ENCODE results near the gene NSD1.

NSD1 gene, protein sequence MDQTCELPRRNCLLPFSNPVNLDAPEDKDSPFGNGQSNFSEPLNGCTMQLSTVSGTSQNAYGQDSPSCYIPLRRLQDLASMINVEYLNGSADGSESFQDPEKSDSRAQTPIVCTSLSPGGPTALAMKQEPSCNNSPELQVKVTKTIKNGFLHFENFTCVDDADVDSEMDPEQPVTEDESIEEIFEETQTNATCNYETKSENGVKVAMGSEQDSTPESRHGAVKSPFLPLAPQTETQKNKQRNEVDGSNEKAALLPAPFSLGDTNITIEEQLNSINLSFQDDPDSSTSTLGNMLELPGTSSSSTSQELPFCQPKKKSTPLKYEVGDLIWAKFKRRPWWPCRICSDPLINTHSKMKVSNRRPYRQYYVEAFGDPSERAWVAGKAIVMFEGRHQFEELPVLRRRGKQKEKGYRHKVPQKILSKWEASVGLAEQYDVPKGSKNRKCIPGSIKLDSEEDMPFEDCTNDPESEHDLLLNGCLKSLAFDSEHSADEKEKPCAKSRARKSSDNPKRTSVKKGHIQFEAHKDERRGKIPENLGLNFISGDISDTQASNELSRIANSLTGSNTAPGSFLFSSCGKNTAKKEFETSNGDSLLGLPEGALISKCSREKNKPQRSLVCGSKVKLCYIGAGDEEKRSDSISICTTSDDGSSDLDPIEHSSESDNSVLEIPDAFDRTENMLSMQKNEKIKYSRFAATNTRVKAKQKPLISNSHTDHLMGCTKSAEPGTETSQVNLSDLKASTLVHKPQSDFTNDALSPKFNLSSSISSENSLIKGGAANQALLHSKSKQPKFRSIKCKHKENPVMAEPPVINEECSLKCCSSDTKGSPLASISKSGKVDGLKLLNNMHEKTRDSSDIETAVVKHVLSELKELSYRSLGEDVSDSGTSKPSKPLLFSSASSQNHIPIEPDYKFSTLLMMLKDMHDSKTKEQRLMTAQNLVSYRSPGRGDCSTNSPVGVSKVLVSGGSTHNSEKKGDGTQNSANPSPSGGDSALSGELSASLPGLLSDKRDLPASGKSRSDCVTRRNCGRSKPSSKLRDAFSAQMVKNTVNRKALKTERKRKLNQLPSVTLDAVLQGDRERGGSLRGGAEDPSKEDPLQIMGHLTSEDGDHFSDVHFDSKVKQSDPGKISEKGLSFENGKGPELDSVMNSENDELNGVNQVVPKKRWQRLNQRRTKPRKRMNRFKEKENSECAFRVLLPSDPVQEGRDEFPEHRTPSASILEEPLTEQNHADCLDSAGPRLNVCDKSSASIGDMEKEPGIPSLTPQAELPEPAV (N-terminal part only)

DNA sequence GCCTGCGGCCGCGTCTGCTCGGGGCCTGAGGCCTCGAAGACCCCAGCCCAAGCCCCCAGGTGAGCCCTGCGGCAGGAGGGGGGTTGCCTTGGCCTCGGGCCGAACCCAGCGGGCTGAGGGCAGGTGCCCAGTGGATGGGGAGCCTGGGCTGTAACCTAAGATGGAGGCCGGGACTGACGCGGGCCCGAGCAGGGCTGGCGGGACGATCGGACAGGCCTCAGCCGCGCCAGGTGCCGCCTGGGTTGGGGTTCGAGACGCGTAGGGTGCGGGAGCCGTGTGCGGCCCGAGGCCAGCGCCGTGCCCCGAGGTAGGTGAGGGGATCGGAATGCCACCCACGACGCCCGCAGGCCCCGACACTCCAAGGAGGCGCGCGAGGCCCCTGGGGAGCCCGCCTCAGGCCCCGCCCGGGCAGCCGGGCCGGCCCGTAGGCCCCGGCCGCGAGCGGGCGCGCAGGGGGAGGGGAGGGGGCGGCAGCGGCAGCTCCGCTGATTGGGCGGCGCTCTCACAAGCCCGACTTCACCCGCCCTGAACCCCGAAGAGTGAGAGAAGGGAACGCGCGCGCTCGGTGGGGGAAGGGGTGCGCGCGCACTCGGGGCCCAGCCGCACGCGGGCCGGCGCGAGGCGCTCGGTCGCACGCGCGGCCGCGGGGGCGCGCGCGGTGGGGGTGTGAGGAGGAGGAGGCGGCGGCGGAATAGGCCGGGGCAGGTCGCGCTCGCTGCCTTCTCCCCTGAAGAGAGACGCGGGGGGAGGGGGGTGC is at the start of gene NSD1:
Gene NSD1 (plus strand): TSS at position 678 of the 757 bp plus-strand sequence. CDS start 1,331 bp downstream, outside the sequence.
- peak; percentile 86 for DNase-seq (ENCODE audit: low spot score)

DNA sequence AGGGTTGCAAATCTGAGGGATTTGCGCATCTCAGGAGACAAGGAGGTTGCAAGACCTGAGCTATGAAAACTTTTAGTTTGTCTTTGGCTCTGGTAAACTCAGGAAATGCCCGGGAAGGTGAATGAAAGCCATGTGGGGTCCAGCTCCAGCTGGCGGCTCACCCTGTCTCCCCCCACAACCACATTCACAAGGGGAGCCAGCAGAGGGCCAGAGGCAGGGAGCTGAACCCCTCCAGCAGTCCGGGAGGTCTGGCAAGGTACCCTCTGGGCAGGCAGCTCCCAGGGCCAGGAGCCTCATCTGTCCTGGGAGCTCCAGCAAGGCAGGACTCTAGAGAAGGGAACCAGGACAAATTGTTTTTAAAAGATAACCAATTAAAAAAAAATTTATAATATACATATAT is 49.4 kb upstream of the NSD1 start:
- no peak for DNase-seq (ENCODE audit: low spot score)

DNA sequence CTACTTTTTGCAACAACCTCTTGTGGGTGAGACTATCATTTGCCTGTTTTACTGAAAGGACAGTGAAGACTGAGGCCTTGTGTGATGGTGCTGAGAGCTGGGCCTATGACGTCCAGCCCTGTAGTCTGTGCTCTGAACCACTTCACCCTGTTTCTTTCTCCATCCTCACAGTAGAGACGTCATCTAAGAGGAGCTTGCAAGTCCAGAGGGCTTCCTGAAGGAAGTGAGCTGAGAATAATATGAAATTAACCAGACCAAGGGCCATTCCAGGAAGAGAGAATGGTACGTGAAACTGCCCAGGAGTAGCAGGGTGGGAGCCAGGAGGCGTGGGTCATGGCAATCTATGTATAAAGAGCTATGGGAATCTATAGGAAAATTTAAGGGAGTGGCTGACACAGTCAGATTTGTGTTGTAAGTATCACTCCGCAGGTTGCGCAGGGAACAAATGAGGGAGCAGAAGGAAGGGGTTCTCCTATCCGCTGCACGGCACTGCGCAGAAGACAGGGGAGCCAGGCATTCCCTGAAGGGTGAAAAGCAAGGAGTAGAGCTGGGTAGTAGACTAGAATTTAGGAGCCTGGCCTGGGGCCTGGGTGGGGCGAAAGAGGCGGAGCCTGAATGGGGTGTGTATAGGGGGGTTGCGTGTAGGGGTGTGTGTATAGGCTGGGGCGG is 47.5 kb upstream of the NSD1 start:
- DNase-seq (ENCODE audit: low spot score): peak; percentile 13

DNA sequence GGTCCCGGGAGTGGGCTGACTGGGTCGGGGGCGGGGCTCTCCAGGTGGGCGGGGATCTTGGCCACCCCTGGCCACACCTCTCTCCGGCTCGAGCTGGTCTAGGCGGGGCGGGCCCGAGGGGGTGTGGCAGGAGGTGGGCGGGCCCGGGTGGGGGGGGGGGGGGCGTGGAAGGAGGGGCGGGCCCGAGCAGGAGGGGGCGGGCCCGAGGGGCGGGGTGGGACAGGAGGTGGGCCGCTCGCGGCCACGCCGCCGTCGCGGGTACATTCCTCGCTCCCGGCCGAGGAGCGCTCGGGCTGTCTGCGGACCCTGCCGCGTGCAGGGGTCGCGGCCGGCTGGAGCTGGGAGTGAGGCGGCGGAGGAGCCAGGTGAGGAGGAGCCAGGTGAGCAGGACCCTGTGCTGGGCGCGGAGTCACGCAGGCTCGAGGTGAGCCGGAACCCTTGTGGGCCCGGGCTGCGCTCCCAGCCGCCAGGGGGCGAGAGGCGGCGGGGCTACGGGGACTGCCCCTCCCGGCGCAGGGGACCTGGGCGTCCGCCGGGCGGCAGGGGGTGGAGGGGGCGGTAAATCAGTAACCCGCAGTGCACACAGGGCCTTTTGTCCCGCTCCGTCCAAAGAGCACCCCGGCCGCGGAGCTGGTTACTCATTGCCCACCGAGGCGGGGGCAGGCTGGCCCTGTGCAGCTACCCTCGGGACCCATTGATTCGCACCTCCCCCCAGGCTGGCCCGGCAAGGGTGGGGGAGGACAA is 46.7 kb upstream of the NSD1 start, which contains the start of gene FGFR4:
Gene FGFR4 (plus strand): TSS at position 262 of the 744 bp plus-strand sequence. CDS start 2,688 bp downstream, outside the sequence.
- peak; percentile 57 for DNase-seq (ENCODE audit: low spot score)

DNA sequence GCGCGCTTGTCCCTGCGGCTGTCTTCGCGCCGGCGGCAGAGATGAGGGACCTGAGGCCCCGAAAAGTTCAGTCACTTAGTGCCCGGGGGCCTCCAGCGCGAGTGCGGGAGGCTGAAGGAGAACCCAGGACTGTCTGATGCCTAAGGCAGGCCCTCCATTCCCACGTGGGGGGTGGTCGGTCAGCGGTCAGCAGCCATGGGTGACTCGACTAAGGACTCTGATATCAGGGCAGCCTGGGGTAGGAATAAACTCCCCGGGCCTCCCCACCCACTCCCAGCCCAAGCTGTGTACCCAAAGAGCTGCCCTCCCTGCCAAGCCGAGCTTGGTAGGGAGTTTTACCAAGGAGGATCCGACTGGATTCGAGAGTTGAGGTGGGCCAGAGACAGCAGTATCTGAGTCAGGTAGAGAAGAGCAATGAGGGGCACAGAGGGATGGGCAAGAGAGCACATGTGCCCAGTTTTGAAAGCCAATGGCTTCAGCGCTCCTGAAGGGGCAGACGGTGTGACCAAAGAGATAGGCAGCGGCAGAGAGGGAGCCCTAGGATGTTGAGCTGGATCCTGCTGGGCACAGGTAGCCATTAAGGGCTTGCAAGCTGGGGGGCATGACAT is 46.1 kb upstream of the NSD1 start:
- no peak for DNase-seq (ENCODE audit: low spot score)

DNA sequence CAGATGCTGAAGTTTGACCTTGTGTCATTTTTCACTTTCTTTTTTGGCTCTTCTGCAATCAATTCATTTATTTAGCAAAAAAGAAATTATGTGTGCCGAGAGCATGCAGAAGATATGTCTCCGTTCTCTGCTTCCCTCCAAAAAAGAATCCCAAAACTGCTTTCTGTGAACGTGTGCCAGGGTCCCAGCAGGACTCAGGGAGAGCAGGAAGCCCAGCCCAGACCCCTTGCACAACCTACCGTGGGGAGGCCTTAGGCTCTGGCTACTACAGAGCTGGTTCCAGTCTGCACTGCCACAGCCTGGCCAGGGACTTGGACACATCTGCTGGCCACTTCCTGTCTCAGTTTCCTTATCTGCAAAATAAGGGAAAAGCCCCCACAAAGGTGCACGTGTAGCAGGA is 44.4 kb upstream of the NSD1 start:
- no peak for DNase-seq (ENCODE audit: low spot score)

DNA sequence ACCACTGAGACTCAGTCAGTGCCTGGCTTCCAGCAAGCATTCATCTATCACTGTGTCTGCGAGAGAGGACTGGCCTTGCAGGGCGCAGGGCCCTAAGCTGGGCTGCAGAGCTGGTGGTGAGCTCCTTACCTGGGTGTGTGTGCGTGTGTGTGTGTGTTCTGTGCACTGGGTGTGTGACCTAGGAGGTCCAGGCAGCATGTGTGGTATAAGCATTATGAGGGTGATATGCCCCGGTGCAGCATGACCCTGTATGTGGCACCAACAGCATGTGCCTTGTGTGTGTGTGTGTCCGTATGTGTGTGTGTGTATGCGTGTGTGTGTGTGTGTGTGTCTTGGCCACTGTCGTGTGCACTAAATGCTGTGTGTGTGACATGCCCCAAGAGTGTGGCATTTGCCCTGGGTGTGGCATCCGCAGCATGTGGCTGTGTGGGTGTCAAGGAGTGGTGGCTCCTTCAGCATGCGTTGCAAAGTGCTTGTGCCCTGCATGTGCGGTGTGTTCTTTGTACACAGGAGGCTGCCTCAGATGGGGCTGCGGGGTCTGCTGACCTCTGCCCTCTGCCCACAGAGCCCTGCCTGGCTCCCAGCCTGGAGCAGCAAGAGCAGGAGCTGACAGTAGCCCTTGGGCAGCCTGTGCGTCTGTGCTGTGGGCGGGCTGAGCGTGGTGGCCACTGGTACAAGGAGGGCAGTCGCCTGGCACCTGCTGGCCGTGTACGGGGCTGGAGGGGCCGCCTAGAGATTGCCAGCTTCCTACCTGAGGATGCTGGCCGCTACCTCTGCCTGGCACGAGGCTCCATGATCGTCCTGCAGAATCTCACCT is 43.5 kb upstream of the NSD1 start:
- no peak for DNase-seq (ENCODE audit: low spot score)

DNA sequence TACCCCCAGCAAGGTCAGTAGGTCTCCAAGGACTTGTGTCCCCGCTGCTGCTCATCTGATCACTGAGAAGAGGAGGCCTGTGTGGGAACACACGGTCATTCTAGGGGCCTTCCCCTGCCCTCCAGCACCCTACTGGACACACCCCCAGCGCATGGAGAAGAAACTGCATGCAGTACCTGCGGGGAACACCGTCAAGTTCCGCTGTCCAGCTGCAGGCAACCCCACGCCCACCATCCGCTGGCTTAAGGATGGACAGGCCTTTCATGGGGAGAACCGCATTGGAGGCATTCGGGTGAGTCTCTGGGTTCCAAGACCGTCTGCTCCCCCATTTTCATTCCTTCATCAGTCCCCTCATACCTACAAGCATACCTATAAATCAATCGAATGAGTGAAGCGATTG is 42.8 kb upstream of the NSD1 start:
- DNase-seq (ENCODE audit: low spot score): no peak

DNA sequence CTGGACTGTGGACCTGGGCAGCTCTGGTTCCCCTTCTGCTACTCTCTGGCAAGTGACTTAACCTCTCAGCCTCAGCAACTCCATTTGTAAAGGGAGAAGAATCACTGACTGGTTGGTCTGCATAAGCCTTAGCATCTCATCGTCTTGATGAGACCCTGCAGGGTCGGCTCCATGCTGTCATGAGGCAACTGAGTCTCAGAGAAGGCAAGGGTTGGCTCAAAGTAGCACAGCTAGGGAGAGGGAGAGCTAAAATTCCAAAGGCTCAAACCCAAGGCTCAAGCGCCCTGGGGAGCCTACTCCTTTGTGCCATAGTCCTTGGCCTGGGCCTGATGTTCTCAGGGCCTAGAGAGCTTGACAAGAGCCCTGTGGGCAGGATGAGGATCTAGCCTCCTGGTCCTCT is 42.3 kb upstream of the NSD1 start:
- no peak for DNase-seq (ENCODE audit: low spot score)

DNA sequence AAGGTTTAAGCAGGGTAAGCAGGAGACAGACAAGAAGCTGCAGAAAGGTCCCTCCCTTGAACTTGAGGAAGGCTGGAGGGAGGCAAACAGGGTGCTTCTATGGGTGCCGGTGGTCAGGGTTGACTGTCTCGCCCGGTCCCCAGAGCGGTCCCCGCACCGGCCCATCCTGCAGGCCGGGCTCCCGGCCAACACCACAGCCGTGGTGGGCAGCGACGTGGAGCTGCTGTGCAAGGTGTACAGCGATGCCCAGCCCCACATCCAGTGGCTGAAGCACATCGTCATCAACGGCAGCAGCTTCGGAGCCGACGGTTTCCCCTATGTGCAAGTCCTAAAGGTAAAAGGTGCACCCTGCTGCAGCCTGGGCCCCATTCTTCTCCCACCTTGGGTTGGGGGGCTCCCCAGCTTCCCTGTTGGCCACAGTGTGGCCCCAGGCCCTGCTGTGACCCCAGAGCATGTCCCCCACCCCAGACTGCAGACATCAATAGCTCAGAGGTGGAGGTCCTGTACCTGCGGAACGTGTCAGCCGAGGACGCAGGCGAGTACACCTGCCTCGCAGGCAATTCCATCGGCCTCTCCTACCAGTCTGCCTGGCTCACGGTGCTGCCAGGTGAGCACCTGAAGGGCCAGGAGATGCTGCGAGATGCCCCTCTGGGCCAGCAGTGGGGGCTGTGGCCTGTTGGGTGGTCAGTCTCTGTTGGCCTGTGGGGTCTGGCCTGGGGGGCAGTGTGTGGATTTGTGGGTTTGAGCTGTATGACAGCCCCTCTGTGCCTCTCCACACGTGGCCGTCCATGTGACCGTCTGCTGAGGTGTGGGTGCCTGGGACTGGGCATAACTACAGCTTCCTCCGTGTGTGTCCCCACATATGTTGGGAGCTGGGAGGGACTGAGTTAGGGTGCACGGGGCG is 41.1 kb upstream of the NSD1 start:
- no peak for DNase-seq (ENCODE audit: low spot score)

DNA sequence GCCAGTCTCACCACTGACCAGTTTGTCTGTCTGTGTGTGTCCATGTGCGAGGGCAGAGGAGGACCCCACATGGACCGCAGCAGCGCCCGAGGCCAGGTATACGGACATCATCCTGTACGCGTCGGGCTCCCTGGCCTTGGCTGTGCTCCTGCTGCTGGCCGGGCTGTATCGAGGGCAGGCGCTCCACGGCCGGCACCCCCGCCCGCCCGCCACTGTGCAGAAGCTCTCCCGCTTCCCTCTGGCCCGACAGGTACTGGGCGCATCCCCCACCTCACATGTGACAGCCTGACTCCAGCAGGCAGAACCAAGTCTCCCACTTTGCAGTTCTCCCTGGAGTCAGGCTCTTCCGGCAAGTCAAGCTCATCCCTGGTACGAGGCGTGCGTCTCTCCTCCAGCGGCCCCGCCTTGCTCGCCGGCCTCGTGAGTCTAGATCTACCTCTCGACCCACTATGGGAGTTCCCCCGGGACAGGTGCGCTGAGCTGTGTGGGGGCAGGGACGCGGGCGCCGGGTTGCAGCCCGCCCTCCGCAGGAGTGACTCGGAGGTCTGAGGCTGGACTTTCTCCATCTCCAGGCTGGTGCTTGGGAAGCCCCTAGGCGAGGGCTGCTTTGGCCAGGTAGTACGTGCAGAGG is 40.4 kb upstream of the NSD1 start:
- DNase-seq (ENCODE audit: low spot score): no peak

DNA sequence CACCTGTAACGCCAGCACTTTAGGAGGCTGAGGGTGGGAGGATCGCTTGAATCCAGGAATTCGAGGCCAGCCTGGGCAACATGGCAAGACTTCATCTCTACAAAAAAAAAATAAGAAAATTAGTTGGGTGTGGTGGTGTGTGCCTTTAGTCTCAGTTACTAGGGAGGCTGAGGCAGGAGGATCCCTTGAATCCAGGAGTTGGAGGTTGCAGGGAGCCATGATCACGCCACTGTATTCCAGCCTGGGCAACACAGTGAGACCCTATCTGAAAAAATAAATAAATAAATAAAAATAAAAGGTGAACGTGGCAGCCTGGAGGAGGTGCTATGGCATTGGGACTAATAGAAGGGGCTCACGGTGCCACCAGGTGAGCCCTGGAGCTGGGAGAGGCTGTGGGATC is 39.8 kb upstream of the NSD1 start:
- no peak for DNase-seq (ENCODE audit: low spot score)

DNA sequence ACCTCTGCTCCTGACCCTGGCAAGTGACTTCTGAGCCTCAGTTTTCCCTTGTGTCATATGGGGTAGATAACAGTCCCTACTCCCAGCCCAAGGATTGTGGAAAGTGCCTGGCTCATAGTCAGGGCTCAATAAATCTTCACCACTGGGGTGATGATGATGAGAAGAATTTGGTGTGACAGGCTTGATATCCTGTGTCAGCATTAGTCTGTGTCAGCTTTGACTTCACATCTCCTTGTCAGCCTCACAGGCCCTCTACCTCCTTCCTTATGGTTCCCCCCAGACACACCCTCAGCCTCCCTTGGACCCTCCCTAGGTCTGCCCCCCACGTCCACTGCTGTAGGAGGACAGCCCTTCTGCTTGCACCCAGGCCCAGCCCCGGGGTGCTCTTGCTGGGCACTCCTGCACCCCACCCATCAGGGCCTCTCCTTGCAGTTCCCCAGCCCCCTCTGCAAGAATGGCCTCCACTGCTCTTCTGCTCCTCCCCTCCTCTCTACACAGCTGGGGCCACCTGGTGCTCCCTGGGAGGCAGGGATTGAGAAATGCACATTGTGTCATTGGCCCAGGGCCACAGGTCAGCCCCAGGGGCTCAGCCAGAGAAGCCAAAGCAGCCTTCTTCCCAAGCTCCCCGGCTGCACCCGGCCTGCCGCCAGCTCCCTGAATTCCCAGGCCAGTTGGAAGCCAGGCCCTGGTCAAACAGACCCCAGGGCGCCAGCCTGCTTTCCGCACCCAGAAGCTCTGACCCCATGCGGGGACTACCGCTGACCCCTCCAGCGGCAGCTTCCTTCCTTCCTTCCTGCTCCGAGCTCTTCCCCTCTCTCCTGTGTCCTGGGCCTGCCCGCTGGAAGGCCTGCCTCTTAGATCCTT is 39.1 kb upstream of the NSD1 start:
- DNase-seq (ENCODE audit: low spot score): no peak

DNA sequence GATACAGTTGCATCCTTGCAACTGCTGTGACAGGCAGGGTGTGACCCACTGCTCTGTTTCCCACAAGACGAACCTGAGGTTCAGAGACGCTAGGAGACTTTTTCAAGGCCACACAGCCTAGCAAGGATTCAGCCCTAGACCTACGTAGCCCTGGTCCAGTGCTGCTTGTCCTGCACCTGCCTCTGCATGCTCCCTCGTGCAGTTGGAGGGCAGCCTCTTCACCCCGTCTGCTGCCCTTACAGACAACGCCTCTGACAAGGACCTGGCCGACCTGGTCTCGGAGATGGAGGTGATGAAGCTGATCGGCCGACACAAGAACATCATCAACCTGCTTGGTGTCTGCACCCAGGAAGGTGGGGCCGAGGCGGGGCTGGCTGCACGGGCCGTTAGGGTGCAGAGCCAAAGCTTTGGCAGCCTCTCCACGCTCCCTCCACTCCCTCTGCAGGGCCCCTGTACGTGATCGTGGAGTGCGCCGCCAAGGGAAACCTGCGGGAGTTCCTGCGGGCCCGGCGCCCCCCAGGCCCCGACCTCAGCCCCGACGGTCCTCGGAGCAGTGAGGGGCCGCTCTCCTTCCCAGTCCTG is 38.4 kb upstream of the NSD1 start:
- no peak for DNase-seq (ENCODE audit: low spot score)

DNA sequence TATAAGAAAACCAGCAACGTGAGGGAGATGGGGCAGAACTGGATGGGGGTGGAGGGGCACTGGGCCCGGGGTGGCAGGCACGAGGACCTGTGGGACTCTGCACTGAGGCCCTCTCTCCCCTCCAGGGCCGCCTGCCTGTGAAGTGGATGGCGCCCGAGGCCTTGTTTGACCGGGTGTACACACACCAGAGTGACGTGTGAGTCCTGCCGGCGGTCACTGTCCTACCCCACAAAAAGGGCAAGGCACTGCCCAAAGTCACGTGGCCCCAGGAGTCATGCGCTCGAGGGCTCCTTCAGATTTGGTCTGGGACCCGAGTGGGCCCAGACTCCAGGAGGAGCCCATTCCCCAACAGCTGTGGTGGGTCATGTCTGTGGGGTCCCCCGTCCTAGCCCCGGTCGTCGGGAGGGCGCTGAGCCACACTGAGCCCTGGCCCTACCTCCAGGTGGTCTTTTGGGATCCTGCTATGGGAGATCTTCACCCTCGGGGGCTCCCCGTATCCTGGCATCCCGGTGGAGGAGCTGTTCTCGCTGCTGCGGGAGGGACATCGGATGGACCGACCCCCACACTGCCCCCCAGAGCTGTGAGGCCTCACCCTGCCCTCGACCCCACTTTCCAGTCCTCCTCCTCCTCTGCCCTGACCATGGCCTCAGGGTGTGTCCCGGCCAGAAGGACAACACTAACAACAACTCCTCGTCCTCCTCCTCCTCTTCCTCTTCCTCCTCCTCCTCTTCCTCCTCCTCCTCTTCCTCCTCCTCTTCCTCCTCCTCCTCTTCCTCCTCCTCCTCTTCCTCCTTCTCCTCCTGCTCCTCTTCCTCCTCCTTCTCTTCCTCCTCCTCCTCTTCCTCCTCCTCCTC is 37.2 kb upstream of the NSD1 start:
- DNase-seq (ENCODE audit: low spot score): no peak
